ENCODE results near the gene CHCHD6. TPM values are rescaled to one million over a fixed set of nuclear protein-coding genes. Genes with fewer than 3 reads are reported as not detected.

Gene CHCHD6
- total and polyA plus RNA-seq, 2 donors from 2014 or later: 10.7 to 35.2 TPM

DNA sequence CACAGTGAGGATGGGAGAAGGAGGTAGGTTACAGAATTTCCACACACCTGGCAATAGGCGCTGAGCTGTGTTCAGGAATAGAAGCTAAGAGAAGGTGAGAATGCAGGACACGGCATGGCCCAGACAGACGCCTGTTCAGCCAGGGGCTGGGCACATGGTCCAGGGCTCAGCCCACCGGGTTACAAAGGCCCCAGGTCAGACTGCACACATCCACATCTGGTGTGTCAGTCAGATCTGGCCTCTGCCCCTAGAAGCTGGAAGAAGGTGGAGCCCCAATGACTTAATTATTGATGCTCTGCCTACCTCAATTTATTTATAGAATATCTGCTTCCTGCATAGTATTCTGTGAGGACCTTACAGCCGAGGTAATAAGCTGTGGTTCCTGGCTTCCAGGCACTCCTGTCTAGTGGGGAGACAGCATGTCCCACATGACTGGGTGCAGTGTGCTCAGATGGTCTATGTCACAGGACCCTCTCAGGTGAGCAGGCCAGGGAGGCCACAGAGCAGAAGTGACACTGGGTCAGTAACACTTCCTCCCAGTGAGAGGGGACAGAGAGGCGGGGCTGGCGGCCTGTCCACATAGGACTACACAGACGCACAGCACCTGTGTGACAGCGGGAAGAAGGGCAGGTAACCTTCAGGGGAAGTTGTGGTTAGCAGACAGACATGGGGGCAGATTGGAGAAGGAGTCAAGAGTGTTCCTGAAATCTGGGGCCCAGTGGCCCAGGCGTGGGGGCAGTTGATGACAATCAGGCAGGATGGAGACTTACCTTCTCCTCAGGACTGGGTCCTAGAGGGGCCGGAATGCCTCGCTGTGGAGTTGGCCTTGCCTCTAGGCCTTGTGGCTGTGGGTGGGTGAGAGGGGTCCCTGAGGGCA, 240.3 kb downstream of the CHCHD6 start:
- intact Hi-C loops (cut with DNase I): no loop called here
- H3K36me3 ChIP-seq (ENCODE audit: control insufficient read depth in 2 of 3, insufficient read depth in 3 of 3, low read length in 3 of 3): no peaks in the 10 kb centered on the region
- FAIRE-seq: no peak
- no peak overlapping the region for H3K9ac ChIP-seq (ENCODE audit: low read length in 3 of 3)
- H3K4me3 ChIP-seq (ENCODE audit: low read length in 3 of 3): no peak overlapping the region
- no peaks in the 10 kb centered on the region for H3K9me3 ChIP-seq (ENCODE audit: control insufficient read depth in 2 of 3, insufficient read depth in 1 of 3, low read length in 3 of 3)
- no peaks in the 10 kb centered on the region for H3K27me3 ChIP-seq (ENCODE audit: control insufficient read depth, insufficient read depth, low read length)
- no peak for DNase-seq
- no peaks in the 10 kb centered on the region for H3K4me1 ChIP-seq (ENCODE audit: control insufficient read depth in 2 of 3, insufficient read depth in 2 of 3, low read depth in 1 of 3, low read length in 3 of 3)
- H3K27ac ChIP-seq (ENCODE audit: low read depth in 2 of 2, low read length in 2 of 2): no peak overlapping the region
- no peak for TF ChIP-seq CTCF (IDR thresholded peaks at IDR 0.05; ENCODE audit: borderline replicate concordance, extremely low read depth, insufficient read depth)

DNA sequence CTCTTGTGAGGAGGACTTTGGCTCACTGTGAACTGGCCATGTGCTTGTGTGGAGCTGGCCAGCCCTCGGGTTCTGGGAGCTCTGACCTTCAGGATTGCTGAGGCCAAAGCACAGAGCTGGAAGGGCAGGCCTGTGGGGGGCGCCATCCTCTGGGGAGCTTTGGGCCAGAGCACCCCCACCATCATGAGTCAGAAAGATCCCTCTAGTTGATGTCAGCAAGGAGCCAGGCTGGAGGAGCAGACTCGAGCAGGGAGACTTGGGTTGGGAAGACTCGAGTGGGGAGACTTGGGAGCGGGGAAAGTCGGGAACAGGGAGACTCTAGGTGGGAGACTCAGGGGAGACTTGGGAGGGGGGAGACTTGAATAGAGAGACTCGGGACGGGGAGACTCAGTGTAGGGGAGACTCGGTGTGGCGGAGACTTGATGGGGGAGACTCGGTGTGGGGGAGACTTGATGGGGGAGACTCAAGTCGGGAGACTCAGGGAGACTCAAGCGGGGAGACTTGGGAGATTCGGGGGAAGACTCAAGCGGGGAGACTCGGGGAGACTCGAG, 241.2 kb downstream of the CHCHD6 start:
- Histone ChIP-seq H3K9ac (ENCODE audit: low read length in 3 of 3) (no peak overlapping the region), H3K9me3 (ENCODE audit: control insufficient read depth in 2 of 3, insufficient read depth in 1 of 3, low read length in 3 of 3) (no peaks in the 10 kb centered on the region), H3K27me3 (ENCODE audit: control insufficient read depth, insufficient read depth, low read length) (no peaks in the 10 kb centered on the region), H3K36me3 (ENCODE audit: control insufficient read depth in 2 of 3, insufficient read depth in 3 of 3, low read length in 3 of 3) (peaks cover 0 to 4% (median 0%) of the 10 kb centered on the region in 3 donors), H3K27ac (ENCODE audit: low read depth in 2 of 2, low read length in 2 of 2) (no peak overlapping the region), H3K4me3 (ENCODE audit: low read length in 3 of 3) (no peak overlapping the region), H3K4me1 (ENCODE audit: control insufficient read depth in 2 of 3, insufficient read depth in 2 of 3, low read depth in 1 of 3, low read length in 3 of 3) (no peaks in the 10 kb centered on the region)
- intact Hi-C loops (cut with DNase I): no loop called here
- DNase-seq (peak in 1 of 5 donors; percentile 22), FAIRE-seq (no peak)
- TF ChIP-seq CTCF (IDR thresholded peaks at IDR 0.05; ENCODE audit: borderline replicate concordance, extremely low read depth, insufficient read depth): no peak

GRCh38 chr3:126945891-126946290, 241.9 kb downstream of the CHCHD6 start:
- Histone ChIP-seq H3K4me1 (ENCODE audit: control insufficient read depth in 2 of 3, insufficient read depth in 2 of 3, low read depth in 1 of 3, low read length in 3 of 3) (no peaks in the 10 kb centered on the region), H3K36me3 (ENCODE audit: control insufficient read depth in 2 of 3, insufficient read depth in 3 of 3, low read length in 3 of 3) (peaks cover 0 to 4% (median 0%) of the 10 kb centered on the region in 3 donors), H3K9me3 (ENCODE audit: control insufficient read depth in 2 of 3, insufficient read depth in 1 of 3, low read length in 3 of 3) (no peaks in the 10 kb centered on the region), H3K27ac (ENCODE audit: low read depth in 2 of 2, low read length in 2 of 2) (no peak overlapping the region), H3K27me3 (ENCODE audit: control insufficient read depth, insufficient read depth, low read length) (no peaks in the 10 kb centered on the region), H3K4me3 (ENCODE audit: low read length in 3 of 3) (no peak overlapping the region), H3K9ac (ENCODE audit: low read length in 3 of 3) (no peak overlapping the region)
- FAIRE-seq: no peak
- peak in 1 of 5 donors; percentile 26 for DNase-seq
- no peak for TF ChIP-seq CTCF (IDR thresholded peaks at IDR 0.05; ENCODE audit: borderline replicate concordance, extremely low read depth, insufficient read depth)
- intact Hi-C loops (cut with DNase I): no loop called here

Measured in kidney (tissue), 14 donors.